Measurements from ENCODE around the gene FAM20C.

The FAM20C gene

GRCh38 chr7:209416-209815, 17.0 kb downstream of the FAM20C start:
- Histone ChIP-seq H3K4me3 (ENCODE audit: low read length) (no peak overlapping the region), H3K4me1 (ENCODE audit: control insufficient read depth, insufficient read depth, low read length) (peaks cover 2% of the 10 kb centered on the region), H3K9me3 (ENCODE audit: control insufficient read depth, low read length) (no peaks in the 10 kb centered on the region), H3K36me3 (ENCODE audit: control insufficient read depth, insufficient read depth, low read length, severe bottlenecking) (peaks cover 51% of the 10 kb centered on the region), H3K27me3 (replicated peaks; ENCODE audit: control insufficient read depth, insufficient read depth, low read length) (no peaks in the 10 kb centered on the region), H3K9ac (ENCODE audit: low read length) (no peak overlapping the region)
- DNase-seq (ENCODE audit: low read depth), result no peak

- Histone ChIP-seq H3K4me1 (ENCODE audit: control insufficient read depth, insufficient read depth, low read length) (peaks cover 7% of the 10 kb centered on the region), H3K36me3 (ENCODE audit: control insufficient read depth, insufficient read depth, low read length, severe bottlenecking) (peaks cover 51% of the 10 kb centered on the region), H3K4me3 (ENCODE audit: low read length) (no peak overlapping the region), H3K9me3 (ENCODE audit: control insufficient read depth, low read length) (no peaks in the 10 kb centered on the region), H3K9ac (ENCODE audit: low read length) (no peak overlapping the region), H3K27me3 (replicated peaks; ENCODE audit: control insufficient read depth, insufficient read depth, low read length) (no peaks in the 10 kb centered on the region)
- no peak for DNase-seq (ENCODE audit: low read depth)
Observed at GRCh38 chr7:209906-210305, 17.5 kb downstream of the FAM20C start.

- DNase-seq (ENCODE audit: low read depth), result no peak
- Histone ChIP-seq H3K4me1 (ENCODE audit: control insufficient read depth, insufficient read depth, low read length) (peaks cover 7% of the 10 kb centered on the region), H3K9me3 (ENCODE audit: control insufficient read depth, low read length) (no peaks in the 10 kb centered on the region)
Observed at GRCh38 chr7:210401-210925, 18.1 kb downstream of the FAM20C start.

GRCh38 chr7:211033-211714, 18.8 kb downstream of the FAM20C start:
- Histone ChIP-seq H3K36me3 (ENCODE audit: control insufficient read depth, insufficient read depth, low read length, severe bottlenecking) (peaks cover 39% of the 10 kb centered on the region), H3K27me3 (replicated peaks; ENCODE audit: control insufficient read depth, insufficient read depth, low read length) (no peaks in the 10 kb centered on the region), H3K4me1 (ENCODE audit: control insufficient read depth, insufficient read depth, low read length) (peaks cover 7% of the 10 kb centered on the region), H3K9ac (ENCODE audit: low read length) (no peak overlapping the region), H3K9me3 (ENCODE audit: control insufficient read depth, low read length) (no peaks in the 10 kb centered on the region), H3K4me3 (ENCODE audit: low read length) (no peak overlapping the region)
- no peak for DNase-seq (ENCODE audit: low read depth)

More at GRCh38 chr7:210401-210925, 18.1 kb downstream of the FAM20C start:
- Histone ChIP-seq H3K9ac (ENCODE audit: low read length) (no peak overlapping the region), H3K27me3 (replicated peaks; ENCODE audit: control insufficient read depth, insufficient read depth, low read length) (no peaks in the 10 kb centered on the region), H3K4me3 (ENCODE audit: low read length) (no peak overlapping the region), H3K36me3 (ENCODE audit: control insufficient read depth, insufficient read depth, low read length, severe bottlenecking) (peaks cover 46% of the 10 kb centered on the region)

GRCh38 chr7:211715-212058, 19.3 kb downstream of the FAM20C start:
- Histone ChIP-seq H3K9ac (ENCODE audit: low read length) (no peak overlapping the region), H3K9me3 (ENCODE audit: control insufficient read depth, low read length) (no peaks in the 10 kb centered on the region), H3K36me3 (ENCODE audit: control insufficient read depth, insufficient read depth, low read length, severe bottlenecking) (peaks cover 35% of the 10 kb centered on the region), H3K4me3 (ENCODE audit: low read length) (no peak overlapping the region), H3K27me3 (replicated peaks; ENCODE audit: control insufficient read depth, insufficient read depth, low read length) (no peaks in the 10 kb centered on the region), H3K4me1 (ENCODE audit: control insufficient read depth, insufficient read depth, low read length) (peaks cover 11% of the 10 kb centered on the region)
- no peak for DNase-seq (ENCODE audit: low read depth)

- H3K4me1 ChIP-seq (ENCODE audit: control insufficient read depth, insufficient read depth, low read length), result peaks cover 16% of the 10 kb centered on the region
- no peak overlapping the region for H3K4me3 ChIP-seq (ENCODE audit: low read length)
- H3K36me3 ChIP-seq (ENCODE audit: control insufficient read depth, insufficient read depth, low read length, severe bottlenecking), result peaks cover 43% of the 10 kb centered on the region
- no peak overlapping the region for H3K9ac ChIP-seq (ENCODE audit: low read length)
- H3K27me3 ChIP-seq (replicated peaks; ENCODE audit: control insufficient read depth, insufficient read depth, low read length), result no peaks in the 10 kb centered on the region
- no peaks in the 10 kb centered on the region for H3K9me3 ChIP-seq (ENCODE audit: control insufficient read depth, low read length)
- DNase-seq (ENCODE audit: low read depth), result no peak
Observed at GRCh38 chr7:212754-213153, 20.4 kb downstream of the FAM20C start.

- Histone ChIP-seq H3K9ac (ENCODE audit: low read length) (no peak overlapping the region), H3K4me1 (ENCODE audit: control insufficient read depth, insufficient read depth, low read length) (peaks cover 16% of the 10 kb centered on the region), H3K4me3 (ENCODE audit: low read length) (no peak overlapping the region), H3K27me3 (replicated peaks; ENCODE audit: control insufficient read depth, insufficient read depth, low read length) (no peaks in the 10 kb centered on the region), H3K36me3 (ENCODE audit: control insufficient read depth, insufficient read depth, low read length, severe bottlenecking) (peaks cover 49% of the 10 kb centered on the region), H3K9me3 (ENCODE audit: control insufficient read depth, low read length) (no peaks in the 10 kb centered on the region)
- DNase-seq (ENCODE audit: low read depth), result no peak
Observed at GRCh38 chr7:213324-213993, 21.1 kb downstream of the FAM20C start.

GRCh38 chr7:214410-215212, 22.2 kb downstream of the FAM20C start:
- peak overlapping the region; percentile 22 for H3K9ac ChIP-seq (ENCODE audit: low read length)
- peaks cover 49% of the 10 kb centered on the region for H3K36me3 ChIP-seq (ENCODE audit: control insufficient read depth, insufficient read depth, low read length, severe bottlenecking)
- H3K9me3 ChIP-seq (ENCODE audit: control insufficient read depth, low read length), result no peaks in the 10 kb centered on the region
- peaks cover 25% of the 10 kb centered on the region for H3K4me1 ChIP-seq (ENCODE audit: control insufficient read depth, insufficient read depth, low read length)
- H3K27me3 ChIP-seq (replicated peaks; ENCODE audit: control insufficient read depth, insufficient read depth, low read length), result no peaks in the 10 kb centered on the region
- peak; percentile 38 for DNase-seq (ENCODE audit: low read depth)
- H3K4me3 ChIP-seq (ENCODE audit: low read length), result no peak overlapping the region

- H3K4me3 ChIP-seq (ENCODE audit: low read length), result no peak overlapping the region
- peaks cover 34% of the 10 kb centered on the region for H3K4me1 ChIP-seq (ENCODE audit: control insufficient read depth, insufficient read depth, low read length)
- H3K27me3 ChIP-seq (replicated peaks; ENCODE audit: control insufficient read depth, insufficient read depth, low read length), result no peaks in the 10 kb centered on the region
- H3K9me3 ChIP-seq (ENCODE audit: control insufficient read depth, low read length), result no peaks in the 10 kb centered on the region
- H3K9ac ChIP-seq (ENCODE audit: low read length), result peak overlapping the region; percentile 66
- no peak for DNase-seq (ENCODE audit: low read depth)
- peaks cover 43% of the 10 kb centered on the region for H3K36me3 ChIP-seq (ENCODE audit: control insufficient read depth, insufficient read depth, low read length, severe bottlenecking)
Observed at GRCh38 chr7:216360-217300, 24.3 kb downstream of the FAM20C start.

- Histone ChIP-seq H3K4me1 (ENCODE audit: control insufficient read depth, insufficient read depth, low read length) (peaks cover 34% of the 10 kb centered on the region), H3K27me3 (replicated peaks; ENCODE audit: control insufficient read depth, insufficient read depth, low read length) (no peaks in the 10 kb centered on the region)
- DNase-seq (ENCODE audit: low read depth), result no peak
Observed at GRCh38 chr7:217781-218180, 25.4 kb downstream of the FAM20C start.

More at GRCh38 chr7:217781-218180, 25.4 kb downstream of the FAM20C start:
- no peak overlapping the region for H3K9ac ChIP-seq (ENCODE audit: low read length)
- peaks cover 37% of the 10 kb centered on the region for H3K36me3 ChIP-seq (ENCODE audit: control insufficient read depth, insufficient read depth, low read length, severe bottlenecking)
- no peaks in the 10 kb centered on the region for H3K9me3 ChIP-seq (ENCODE audit: control insufficient read depth, low read length)
- no peak overlapping the region for H3K4me3 ChIP-seq (ENCODE audit: low read length)

Data from adipocyte (in vitro differentiated cells).